Vagina (tissue), 2 donors: Measurements from ENCODE around the gene PTPRM. TPM values are rescaled to one million over a fixed set of nuclear protein-coding genes. Genes with fewer than 3 reads are reported as not detected.

Source experiments
- DNase-seq, 2 donors: peaks; one replicate each; pipeline ENCODE4 v3.0.0-alpha.2; 2017; ENCODE audit errors: extremely low spot score in 2 of 2
- H3K27ac ChIP-seq: fragments of 200-600 bp; sonication (generic); one replicate; pipeline ENCODE4 v1.5.1; 2019
- H3K27me3 ChIP-seq: fragments of 200-600 bp; sonication (generic); one replicate; pipeline ENCODE4 v1.5.1; 2019
- H3K36me3 ChIP-seq, 2 donors: fragments of 200-600 bp; sonication (generic); one replicate each; pipeline ENCODE4 v1.5.1; 2017 to 2019
- H3K4me1 ChIP-seq: fragments of 200-600 bp; sonication (generic); one replicate; pipeline ENCODE4 v1.5.1; 2019
- H3K4me3 ChIP-seq, 2 donors: fragments of 200-600 bp; sonication (generic); 1 replicate in 1 of 2; 2 replicates in 1 of 2; pipeline ENCODE4 v1.5.1; 2016 to 2019
- H3K9me3 ChIP-seq: fragments of 200-600 bp; sonication (generic); one replicate; pipeline ENCODE4 v1.5.1; 2019
- POLR2A ChIP-seq, 2 donors: fragments of 450-650 bp; IDR thresholded peaks; one replicate each; pipeline ENCODE4 v1.6.1; 2017; ENCODE audit warnings: antibody characterized with exemption in 2 of 2, mild to moderate bottlenecking in 2 of 2, moderate library complexity in 2 of 2
- POLR2AphosphoS5 ChIP-seq, 2 donors: sonication (generic); formaldehyde crosslinking; IDR thresholded peaks; one replicate each; pipeline ENCODE4 v1.9.0; 2017; ENCODE audit warnings: antibody characterized with exemption in 2 of 2, mild to moderate bottlenecking in 2 of 2, low read depth in 1 of 2; ENCODE audit not compliant: insufficient read depth in 1 of 2
- intact Hi-C: fragments of 100-400 bp; cut with DNase I; formaldehyde crosslinking; loops from one replicate; pipeline ENCODE4 v1.15.1; 2023
- total RNA-seq: library from RNA; depleted of rRNA; stranded (reverse); fragments of >200 nt; gene quantifications from one replicate; pipeline ENCODE4 v1.2.3, GENCODE V29; 2016
- TF ChIP-seq, protein P1 (sequence below), 3 experiments: fragments of 450-650 bp in 2 of 3; fragments of 200-600 bp in 1 of 3; sonication (generic) in 1 of 3; IDR thresholded peaks; one replicate each; pipeline ENCODE4 v1.5.1; 2017 to 2019; ENCODE audit warnings: antibody characterized with exemption in 3 of 3, mild to moderate bottlenecking in 2 of 3, moderate library complexity in 2 of 3

PTPRM gene
- total RNA-seq, 1 donor from 2014 or later: 60.2 TPM

DNA sequence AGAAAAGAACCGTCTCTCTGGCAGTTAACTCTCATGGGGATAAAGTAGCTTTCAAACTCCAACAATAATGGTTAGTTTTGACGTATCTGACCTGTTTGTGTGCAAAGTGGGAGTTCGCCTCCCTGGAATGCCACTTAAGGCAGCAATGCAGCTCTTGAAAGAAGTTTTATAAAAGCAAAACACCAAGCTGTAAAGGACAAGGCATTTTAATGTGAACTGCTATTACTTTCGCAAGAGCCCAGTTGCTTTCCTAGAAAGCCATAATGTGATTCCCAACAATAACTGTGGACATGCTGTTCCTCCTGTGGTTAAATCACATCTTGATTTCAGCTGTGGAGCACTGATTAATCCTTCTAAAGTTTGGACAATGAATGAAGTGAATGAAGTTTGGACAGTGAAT lies 303.7 kb downstream of the PTPRM start:
- no peak for TF ChIP-seq POLR2A (IDR thresholded peaks at IDR 0.05)
- TF ChIP-seq, protein P1, sequence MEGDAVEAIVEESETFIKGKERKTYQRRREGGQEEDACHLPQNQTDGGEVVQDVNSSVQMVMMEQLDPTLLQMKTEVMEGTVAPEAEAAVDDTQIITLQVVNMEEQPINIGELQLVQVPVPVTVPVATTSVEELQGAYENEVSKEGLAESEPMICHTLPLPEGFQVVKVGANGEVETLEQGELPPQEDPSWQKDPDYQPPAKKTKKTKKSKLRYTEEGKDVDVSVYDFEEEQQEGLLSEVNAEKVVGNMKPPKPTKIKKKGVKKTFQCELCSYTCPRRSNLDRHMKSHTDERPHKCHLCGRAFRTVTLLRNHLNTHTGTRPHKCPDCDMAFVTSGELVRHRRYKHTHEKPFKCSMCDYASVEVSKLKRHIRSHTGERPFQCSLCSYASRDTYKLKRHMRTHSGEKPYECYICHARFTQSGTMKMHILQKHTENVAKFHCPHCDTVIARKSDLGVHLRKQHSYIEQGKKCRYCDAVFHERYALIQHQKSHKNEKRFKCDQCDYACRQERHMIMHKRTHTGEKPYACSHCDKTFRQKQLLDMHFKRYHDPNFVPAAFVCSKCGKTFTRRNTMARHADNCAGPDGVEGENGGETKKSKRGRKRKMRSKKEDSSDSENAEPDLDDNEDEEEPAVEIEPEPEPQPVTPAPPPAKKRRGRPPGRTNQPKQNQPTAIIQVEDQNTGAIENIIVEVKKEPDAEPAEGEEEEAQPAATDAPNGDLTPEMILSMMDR (IDR thresholded peaks at IDR 0.05): no peak
- TF ChIP-seq POLR2AphosphoS5 (IDR thresholded peaks at IDR 0.05; ENCODE audit: insufficient read depth in 1 of 2, low read depth in 1 of 2): peak in 1 of 2 donors; percentile 21
- Histone ChIP-seq H3K27me3 (no peaks in the 10 kb centered on the region), H3K36me3 (no peaks in the 10 kb centered on the region), H3K9me3 (no peaks in the 10 kb centered on the region), H3K4me1 (no peaks in the 10 kb centered on the region), H3K27ac (no peak overlapping the region), H3K4me3 (no peak overlapping the region)
- no peak for DNase-seq
- intact Hi-C loops: no loop called here

DNA sequence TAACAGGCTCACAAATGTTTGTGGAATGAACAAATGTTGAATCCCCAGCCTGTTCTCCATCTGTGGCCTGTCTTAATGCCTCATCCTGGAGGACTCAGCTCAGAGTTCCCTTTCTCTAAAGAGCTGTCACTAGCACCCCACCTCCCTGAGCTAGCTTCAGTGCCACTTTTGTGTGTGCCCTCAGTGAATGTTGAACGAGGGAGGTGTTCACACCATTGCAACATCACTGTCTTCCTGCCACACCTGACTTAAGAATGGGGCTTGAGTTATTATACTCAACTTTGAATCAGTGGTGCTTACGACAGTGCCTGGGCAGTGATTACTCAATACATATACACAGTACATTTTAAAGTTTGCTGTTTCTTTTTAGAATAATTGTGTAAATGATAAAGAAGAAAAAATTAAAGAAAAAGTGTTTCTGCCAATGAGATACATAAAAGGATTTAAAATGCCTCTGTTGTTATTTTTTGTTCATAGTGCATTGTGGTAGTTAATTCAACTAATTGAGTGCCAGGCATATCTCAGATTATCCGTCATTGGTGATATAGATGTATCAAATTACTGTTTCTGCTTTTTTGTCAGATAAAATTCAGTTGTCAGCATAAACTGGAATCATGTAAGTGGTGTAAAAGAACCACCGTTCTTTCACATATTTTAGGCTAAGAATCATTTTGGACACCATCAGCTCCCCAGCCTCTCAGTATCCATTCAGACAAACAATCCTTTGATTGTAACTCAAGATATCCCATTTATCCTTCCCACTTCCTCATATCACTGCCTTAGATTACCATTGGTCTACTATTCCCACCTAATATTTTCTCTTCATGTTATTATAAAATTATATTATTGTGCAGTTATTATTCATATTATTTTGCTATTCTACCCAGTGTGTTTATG lies 304.7 kb downstream of the PTPRM start:
- Histone ChIP-seq H3K9me3 (no peaks in the 10 kb centered on the region), H3K27ac (no peak overlapping the region), H3K27me3 (no peaks in the 10 kb centered on the region), H3K36me3 (no peaks in the 10 kb centered on the region), H3K4me3 (no peak overlapping the region), H3K4me1 (no peaks in the 10 kb centered on the region)
- no peak for TF ChIP-seq POLR2AphosphoS5 (IDR thresholded peaks at IDR 0.05; ENCODE audit: insufficient read depth in 1 of 2, low read depth in 1 of 2)
- TF ChIP-seq POLR2A (IDR thresholded peaks at IDR 0.05): no peak
- intact Hi-C loops: no loop called here
- DNase-seq: no peak

DNA sequence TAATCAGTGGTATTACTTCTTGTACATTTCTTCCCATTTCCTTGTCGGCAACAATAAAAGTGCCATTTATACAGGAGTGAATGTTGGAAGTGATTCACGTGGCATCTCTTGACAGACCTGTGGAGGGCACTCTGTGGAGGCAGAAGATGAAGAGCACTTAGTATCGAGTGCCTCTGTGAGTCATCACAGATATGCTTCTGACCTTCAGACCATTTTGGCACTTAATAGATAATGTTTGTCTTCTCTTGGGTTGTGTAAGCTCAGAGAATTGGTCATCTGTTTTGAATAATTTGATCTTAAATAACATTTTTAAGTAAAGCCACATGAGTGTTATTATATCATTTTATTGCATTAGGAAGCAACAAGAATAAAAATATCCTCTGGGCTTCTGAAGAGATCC lies 305.5 kb downstream of the PTPRM start:
- Histone ChIP-seq H3K27me3 (no peaks in the 10 kb centered on the region), H3K4me1 (no peaks in the 10 kb centered on the region), H3K9me3 (no peaks in the 10 kb centered on the region), H3K27ac (no peak overlapping the region), H3K36me3 (no peaks in the 10 kb centered on the region), H3K4me3 (no peak overlapping the region)
- TF ChIP-seq POLR2A (IDR thresholded peaks at IDR 0.05): no peak
- TF ChIP-seq POLR2AphosphoS5 (IDR thresholded peaks at IDR 0.05; ENCODE audit: insufficient read depth in 1 of 2, low read depth in 1 of 2): no peak
- TF ChIP-seq, protein P1 (IDR thresholded peaks at IDR 0.05): no peak
- no peak for DNase-seq
- intact Hi-C loops: no loop called here

DNA sequence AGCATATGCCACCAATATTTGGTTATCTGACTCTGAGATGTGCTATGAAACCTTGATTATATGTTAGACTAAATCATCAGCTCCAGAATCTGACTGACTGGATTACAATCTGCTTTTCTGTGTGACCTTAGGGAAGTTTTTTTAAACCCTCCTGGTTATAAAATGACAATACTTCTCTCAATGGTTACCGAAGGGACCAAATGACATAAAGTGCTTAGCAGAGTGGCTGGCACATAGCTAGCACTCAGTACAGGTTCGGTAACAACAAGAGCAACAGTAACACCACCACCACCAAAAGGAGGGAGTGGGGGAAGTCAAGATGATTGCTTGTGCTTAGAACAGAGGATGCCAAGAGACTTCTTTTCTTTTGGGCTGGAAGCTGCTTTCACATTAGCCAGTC lies 306.2 kb downstream of the PTPRM start:
- intact Hi-C loops: no loop called here
- no peak for DNase-seq
- Histone ChIP-seq H3K36me3 (no peaks in the 10 kb centered on the region), H3K4me1 (peaks cover 2% of the 10 kb centered on the region), H3K27ac (no peak overlapping the region), H3K9me3 (no peaks in the 10 kb centered on the region), H3K27me3 (no peaks in the 10 kb centered on the region), H3K4me3 (no peak overlapping the region)
- TF ChIP-seq POLR2A (IDR thresholded peaks at IDR 0.05): no peak
- TF ChIP-seq, protein P1 (IDR thresholded peaks at IDR 0.05): no peak
- no peak for TF ChIP-seq POLR2AphosphoS5 (IDR thresholded peaks at IDR 0.05; ENCODE audit: insufficient read depth in 1 of 2, low read depth in 1 of 2)

DNA sequence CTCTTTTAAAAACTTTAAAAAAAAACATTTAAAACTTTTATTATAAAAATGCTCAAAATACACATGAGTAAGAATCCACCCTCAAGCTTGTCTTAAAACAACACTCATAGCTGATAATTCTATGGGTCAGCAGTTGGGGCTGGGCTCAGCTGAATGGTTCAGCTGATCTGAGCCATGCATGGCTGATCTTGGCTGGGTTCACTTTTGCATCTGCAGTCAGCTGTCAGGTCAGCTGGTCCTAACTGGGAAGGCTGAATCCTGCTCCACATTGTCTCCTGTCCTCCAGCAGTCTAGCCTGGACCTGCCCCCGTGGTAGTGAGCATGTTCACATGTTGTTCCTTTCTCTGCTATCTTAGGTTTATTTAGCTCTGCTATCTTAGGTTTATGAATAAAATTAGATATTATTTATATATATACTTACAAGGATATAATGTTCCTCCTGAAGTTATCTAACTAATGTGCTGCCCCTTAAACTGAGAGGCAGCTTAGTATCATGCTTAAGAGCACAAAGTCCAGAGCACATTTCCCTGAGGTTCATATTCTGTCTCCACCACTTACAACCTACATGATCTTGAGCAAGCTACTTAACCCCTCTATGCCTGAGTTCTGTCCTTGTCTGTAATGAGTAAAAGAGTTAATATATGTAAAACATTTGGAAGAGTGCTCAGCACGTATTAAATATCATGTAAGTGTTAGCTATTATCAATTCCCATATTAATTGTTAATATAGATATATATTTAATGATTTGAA lies 309.4 kb downstream of the PTPRM start:
- Histone ChIP-seq H3K27ac (no peak overlapping the region), H3K9me3 (no peaks in the 10 kb centered on the region), H3K4me1 (peaks cover 4% of the 10 kb centered on the region), H3K4me3 (no peak overlapping the region), H3K27me3 (no peaks in the 10 kb centered on the region), H3K36me3 (no peaks in the 10 kb centered on the region)
- TF ChIP-seq, protein P1 (IDR thresholded peaks at IDR 0.05): no peak
- TF ChIP-seq POLR2AphosphoS5 (IDR thresholded peaks at IDR 0.05; ENCODE audit: insufficient read depth in 1 of 2, low read depth in 1 of 2): no peak
- no peak for TF ChIP-seq POLR2A (IDR thresholded peaks at IDR 0.05)
- intact Hi-C loops: no loop called here
- DNase-seq: no peak
